ENCODE results near the gene LEPR.

The LEPR gene

DNA sequence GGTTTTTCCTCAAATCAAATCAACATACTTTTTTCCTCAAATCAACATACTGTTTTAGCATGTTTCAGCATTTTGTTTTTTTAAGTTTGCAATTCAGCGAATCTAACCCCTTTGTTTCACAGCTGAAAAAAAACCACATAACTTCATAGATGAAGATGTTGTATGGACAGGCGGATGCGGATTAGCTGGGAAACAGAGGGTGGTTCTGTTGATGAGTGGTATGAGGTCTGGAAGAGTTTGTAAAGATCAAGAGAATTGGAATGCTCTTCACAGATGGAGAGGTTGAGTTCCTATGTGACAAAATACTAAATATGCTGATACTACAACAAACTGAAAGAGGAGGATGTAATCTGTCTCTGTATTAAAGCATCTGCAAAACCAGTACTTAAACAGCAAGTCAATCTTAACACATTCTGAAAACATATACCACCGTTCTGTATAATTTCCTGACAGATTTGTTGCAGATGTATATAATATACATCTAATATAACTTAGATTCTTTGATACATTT lies 10.6 kb upstream of the LEPR start:
- no peak for DNase-seq

DNA sequence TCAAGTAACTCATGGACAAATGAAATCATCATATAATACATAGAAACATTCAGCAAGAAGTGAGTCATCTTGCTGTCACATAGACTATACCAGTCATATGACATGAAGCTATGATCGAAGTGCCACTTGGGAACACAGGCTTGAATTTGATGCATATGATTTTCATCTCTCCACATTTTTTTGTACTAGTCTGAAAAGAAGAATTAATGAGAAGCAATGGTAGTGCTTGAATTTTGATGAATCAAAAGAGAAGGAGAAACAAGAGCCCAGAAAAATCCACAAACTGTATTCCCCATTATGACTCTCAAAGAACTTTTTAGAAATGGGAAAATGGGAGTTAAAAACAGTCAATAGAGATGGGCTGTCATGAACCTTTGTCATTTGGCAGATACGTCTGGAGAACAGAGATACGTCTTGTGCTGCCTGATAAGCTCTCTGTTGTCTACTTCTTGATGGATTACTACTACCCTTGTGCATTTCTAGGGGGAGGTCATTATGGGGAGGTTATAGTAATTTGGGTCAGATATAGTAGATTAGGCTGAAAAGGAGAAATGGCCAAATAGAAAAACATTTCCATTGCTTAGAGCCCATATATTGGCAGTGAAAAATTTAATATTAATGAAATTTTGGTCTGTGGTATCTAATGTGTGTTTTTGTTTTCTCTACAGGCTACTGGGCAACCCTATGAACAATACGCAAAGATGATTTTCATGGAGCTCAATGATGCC lies 8.0 kb upstream of the LEPR start:
- peak in 1 of 2 donors; percentile 46 for DNase-seq

- no peak for DNase-seq
Observed at GRCh38 chr1:65412984-65413375, 7.5 kb upstream of the LEPR start.

- DNase-seq: no peak
Observed at GRCh38 chr1:65414538-65414937, 5.9 kb upstream of the LEPR start.

- no peak for DNase-seq
Observed at GRCh38 chr1:65416767-65417166, 3.7 kb upstream of the LEPR start.

- DNase-seq: no peak
Observed at GRCh38 chr1:65417729-65418128, 2.7 kb upstream of the LEPR start.

- DNase-seq: no peak
Observed at GRCh38 chr1:65418522-65419185, 1.8 kb upstream of the LEPR start.

- DNase-seq: peak; percentile 97 to 99
Observed at GRCh38 chr1:65419681-65420589, 533 bp upstream of the LEPR start.

- peak; percentile 71 to 78 for DNase-seq
Observed at GRCh38 chr1:65421351-65422025, 1.0 kb downstream of the LEPR start.

- no peak for DNase-seq
Observed at GRCh38 chr1:65422241-65423203, 2.1 kb downstream of the LEPR start.

GRCh38 chr1:65423884-65424572 lies 3.6 kb downstream of the LEPR start:
- peak; percentile 80 to 83 for DNase-seq

- DNase-seq: peak in 1 of 2 donors; percentile 52
Observed at GRCh38 chr1:65424573-65424889, 4.1 kb downstream of the LEPR start.

DNA sequence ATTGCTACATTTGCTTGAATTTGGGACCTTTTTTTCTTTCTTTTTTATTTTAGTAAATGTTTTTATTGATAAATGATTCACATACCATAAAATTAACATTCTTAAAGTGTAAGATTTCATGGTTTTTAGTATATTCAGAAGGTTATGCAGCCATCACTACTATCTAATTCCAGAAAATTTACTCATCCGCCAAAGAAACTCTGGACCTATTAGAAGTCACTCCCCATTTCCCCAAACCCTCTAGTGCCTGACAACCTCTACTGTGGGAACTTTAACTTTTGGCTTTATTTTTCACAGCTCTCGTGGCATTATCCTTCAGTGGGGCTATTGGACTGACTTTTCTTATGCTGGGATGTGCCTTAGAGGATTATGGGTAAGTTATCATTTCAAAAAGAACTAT lies 4.5 kb downstream of the LEPR start:
- DNase-seq: no peak

- no peak for DNase-seq
Observed at GRCh38 chr1:65425697-65426096, 5.2 kb downstream of the LEPR start.

DNA sequence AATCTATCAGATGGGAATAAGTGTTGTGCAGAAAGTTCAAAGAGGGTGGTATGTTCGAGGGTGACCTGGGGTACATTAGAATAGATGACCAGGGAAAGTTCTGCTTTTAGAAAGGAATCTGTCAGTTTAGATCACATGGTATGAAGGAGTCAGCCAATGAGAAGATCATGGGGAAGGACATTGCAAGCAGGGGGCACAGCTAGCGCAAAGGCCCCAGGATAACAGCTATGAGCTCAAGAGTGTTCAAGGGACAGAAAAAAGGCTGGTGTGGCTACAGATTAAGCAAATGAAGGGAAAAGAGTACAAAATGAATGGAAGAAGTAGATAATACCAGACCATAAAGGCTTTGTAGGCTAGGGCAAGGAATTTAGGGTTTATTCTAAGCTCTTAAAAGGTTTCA lies 8.6 kb downstream of the LEPR start:
- no peak for DNase-seq

DNA sequence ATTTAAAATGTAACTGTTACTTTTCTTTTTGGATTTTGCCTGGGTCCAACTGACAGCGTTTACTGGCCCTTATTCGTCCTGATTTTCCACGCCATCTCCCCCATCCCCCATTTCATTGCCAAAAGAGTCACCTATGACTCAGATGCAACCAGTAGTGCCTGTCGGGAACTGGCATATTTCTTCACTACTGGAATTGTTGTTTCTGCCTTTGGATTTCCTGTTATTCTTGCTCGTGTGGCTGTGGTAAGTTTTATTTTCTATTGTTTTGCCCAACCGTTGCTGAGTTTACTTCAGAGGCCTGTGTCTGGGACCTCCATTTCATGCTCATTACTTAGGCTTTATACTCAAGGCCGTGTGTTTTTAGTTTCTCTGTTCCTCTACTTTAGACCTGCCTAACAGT lies 9.3 kb downstream of the LEPR start:
- DNase-seq: peak; percentile 37 to 68

DNA sequence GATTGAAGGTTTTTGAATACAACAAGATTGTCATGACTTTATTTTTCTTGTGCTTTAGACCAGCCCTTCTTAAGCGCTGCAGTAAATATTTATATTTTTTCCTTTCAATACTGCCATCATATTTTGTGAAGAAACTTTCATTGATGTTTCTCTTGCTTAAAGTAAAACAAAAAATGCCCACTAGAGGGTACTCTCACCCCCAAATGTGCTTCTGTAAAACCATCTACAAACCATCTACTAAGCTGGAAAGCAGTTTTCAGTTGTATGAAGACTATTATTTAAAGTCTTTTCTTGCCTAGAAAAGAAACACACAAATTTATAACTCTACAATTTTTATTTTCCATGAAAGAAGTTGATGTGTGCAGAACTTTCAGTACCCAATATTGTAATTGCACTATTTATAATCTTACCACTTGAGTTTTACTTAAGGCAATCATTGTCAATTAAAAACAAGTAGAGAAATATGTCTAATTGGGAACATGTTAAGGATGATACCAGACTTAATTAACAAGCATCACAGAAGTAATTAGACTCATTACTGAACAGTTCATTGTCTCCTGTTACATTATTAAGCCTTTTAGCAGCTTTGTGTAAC lies 10.7 kb downstream of the LEPR start:
- peak in 1 of 2 donors; percentile 63 for DNase-seq

- DNase-seq: no peak
Observed at GRCh38 chr1:65432918-65433317, 12.4 kb downstream of the LEPR start.

DNA sequence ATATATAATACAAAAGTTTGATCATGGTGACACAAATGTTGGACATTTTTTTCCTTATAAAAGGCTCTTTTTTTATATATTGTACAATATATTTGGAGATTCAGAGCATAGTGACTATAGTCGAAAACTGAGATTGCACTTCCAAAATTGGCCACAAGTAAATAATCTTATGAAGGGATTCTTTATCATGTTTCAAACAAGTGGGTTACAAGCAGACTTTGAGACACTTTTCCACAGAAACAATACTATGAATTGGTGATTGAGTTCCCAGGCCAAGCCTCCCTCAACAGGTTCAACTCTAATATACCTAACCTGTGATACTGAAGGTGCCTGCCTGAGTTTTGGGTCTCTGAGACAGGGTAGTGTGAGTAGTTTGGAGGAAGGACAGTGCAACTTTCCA lies 13.8 kb downstream of the LEPR start:
- no peak for DNase-seq

- no peak for DNase-seq
Observed at GRCh38 chr1:65434760-65435159, 14.3 kb downstream of the LEPR start.

- no peak for DNase-seq
Observed at GRCh38 chr1:65435987-65436386, 15.5 kb downstream of the LEPR start.

Data from inflammatory macrophage treated with lipopolysaccharide for 1 hour (primary cell).